ENCODE measurements around the gene PRR33.

Gene PRR33

GRCh38 chr11:1856306-1857005 is 35.2 kb downstream of the PRR33 start:
- DNase-seq (ENCODE audit: low read depth): no peak
- H3K4me3 ChIP-seq (ENCODE audit: low read depth, low read length): no peak overlapping the region
- TF ChIP-seq, protein P1, sequence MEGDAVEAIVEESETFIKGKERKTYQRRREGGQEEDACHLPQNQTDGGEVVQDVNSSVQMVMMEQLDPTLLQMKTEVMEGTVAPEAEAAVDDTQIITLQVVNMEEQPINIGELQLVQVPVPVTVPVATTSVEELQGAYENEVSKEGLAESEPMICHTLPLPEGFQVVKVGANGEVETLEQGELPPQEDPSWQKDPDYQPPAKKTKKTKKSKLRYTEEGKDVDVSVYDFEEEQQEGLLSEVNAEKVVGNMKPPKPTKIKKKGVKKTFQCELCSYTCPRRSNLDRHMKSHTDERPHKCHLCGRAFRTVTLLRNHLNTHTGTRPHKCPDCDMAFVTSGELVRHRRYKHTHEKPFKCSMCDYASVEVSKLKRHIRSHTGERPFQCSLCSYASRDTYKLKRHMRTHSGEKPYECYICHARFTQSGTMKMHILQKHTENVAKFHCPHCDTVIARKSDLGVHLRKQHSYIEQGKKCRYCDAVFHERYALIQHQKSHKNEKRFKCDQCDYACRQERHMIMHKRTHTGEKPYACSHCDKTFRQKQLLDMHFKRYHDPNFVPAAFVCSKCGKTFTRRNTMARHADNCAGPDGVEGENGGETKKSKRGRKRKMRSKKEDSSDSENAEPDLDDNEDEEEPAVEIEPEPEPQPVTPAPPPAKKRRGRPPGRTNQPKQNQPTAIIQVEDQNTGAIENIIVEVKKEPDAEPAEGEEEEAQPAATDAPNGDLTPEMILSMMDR (IDR thresholded peaks at IDR 0.05; ENCODE audit: control insufficient read depth, extremely low read depth, insufficient read depth): no peak

DNA sequence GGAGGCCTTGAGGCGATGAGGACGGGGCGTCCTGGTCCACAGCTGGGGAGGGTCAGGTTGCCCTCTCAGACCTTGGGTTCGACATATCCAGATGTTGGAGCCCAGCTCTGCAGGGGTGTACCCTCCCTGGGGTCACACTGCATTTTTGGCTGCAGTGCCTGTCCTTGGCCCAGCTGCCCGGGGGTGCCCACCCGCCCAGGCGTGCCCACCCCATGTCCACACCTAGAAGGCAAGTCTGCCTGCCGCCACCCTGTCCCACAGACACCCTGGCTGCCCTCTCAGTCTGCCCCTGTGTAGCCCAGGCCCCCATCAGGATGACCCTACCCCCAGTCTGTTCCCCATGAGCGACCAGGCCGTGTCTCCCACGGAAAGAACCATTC is 35.8 kb downstream of the PRR33 start:
- TF ChIP-seq, protein P1 (IDR thresholded peaks at IDR 0.05; ENCODE audit: control insufficient read depth, extremely low read depth, insufficient read depth): no peak
- H3K4me3 ChIP-seq (ENCODE audit: low read depth, low read length): no peak overlapping the region
- DNase-seq (ENCODE audit: low read depth): no peak

GRCh38 chr11:1854949-1855885 is 36.5 kb downstream of the PRR33 start:
- TF ChIP-seq, protein P1 (IDR thresholded peaks at IDR 0.05; ENCODE audit: control insufficient read depth, extremely low read depth, insufficient read depth): no peak
- H3K4me3 ChIP-seq (ENCODE audit: low read depth, low read length): no peak overlapping the region
- DNase-seq (ENCODE audit: low read depth): no peak

DNA sequence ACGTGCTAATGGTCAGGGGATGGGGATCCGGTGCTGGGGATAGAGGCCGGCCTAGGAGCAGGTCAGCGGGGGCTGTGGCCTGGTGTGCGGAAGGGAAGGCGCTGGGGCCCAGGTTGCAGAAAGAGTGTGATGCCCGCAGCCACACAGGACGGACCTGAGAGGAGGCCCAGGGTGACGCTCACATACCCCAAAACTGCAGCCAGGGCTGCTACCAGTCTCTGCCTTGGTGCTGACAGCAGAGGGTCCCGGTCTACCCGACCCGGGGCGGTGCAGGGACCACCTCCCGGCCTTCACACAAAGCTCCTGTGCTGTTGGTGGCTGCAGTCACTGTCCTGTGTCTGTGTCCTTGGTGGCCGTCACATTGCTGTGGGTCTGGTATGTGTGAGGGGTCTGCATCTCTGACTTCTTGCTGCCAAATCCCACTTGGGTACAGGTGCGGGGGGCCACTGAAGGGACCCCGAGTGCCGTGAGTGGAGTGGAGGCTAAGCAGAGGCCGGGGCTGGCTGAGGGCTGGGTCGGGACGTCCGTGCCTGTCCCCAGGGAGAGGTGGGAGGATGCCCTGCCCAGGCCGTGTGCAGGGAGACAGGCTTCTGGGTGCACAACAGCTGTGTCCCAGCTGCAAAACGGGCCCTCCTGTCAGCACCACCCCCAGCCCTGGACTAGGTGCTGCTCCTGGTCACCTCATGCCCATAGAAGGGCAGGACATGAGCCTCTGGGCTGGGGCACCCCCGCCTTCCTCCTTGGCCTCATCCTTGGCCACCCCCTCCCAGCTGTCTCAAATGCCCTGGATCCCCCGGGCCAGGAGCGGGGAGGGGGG is 37.4 kb downstream of the PRR33 start:
- H3K4me3 ChIP-seq (ENCODE audit: low read depth, low read length): no peak overlapping the region
- TF ChIP-seq, protein P1 (IDR thresholded peaks at IDR 0.05; ENCODE audit: control insufficient read depth, extremely low read depth, insufficient read depth): no peak
- no peak for DNase-seq (ENCODE audit: low read depth)

DNA sequence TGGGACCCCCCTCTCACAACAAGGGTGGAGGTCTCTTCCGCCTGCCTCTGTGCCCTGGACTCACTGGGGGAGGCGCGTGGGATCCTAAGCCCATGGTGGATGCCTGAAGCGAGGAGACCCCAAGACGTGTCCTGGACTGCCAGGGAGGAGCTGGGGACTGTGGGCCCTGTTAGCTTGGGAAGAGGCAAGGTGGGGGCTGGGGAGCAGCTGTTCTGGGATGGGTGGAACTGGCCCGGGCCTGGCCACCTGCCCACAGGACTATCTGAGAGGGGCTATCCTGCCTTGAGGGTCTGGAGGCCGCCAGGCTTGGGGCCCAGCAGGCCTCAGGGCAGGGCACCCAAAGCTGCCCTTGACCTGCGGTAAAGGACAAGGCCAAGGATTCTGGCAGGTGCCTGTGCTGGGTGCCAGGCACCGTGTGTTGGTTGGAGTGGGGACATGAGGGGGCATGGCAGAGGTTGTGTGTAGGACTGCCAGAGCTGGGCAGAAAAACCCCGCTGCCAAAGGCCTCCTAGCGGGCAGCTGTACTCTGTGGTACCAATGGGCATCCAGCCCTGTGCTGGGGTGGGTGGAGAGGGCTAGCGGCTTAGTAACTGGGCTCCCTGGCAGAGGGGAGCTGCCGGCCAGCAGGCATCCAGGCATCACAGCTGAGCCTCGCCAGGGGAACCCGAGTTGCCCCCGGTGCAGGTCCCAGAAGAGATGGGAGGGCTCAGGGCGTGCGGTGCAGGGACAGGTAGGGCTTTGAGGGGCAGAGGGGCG is 38.1 kb downstream of the PRR33 start:
- no peak for DNase-seq (ENCODE audit: low read depth)
- H3K4me3 ChIP-seq (ENCODE audit: low read depth, low read length): no peak overlapping the region
- TF ChIP-seq, protein P1 (IDR thresholded peaks at IDR 0.05; ENCODE audit: control insufficient read depth, extremely low read depth, insufficient read depth): no peak

GRCh38 chr11:1852877-1853276 is 38.8 kb downstream of the PRR33 start, which contains the start of gene LSP1:
LSP1 (plus strand) TSS chr11:1853084; CDS start chr11:1853145, 61 bp downstream.
- TF ChIP-seq, protein P1 (IDR thresholded peaks at IDR 0.05; ENCODE audit: control insufficient read depth, extremely low read depth, insufficient read depth): no peak
- DNase-seq (ENCODE audit: low read depth): no peak
- H3K4me3 ChIP-seq (ENCODE audit: low read depth, low read length): no peak within 1 kb of the TSS

Data from LNCaP clone FGC (cell line).